Thoracic aorta (tissue), 2 donors: ENCODE measurements around the gene TJP1. TPM values are rescaled to one million over a fixed set of nuclear protein-coding genes. Genes with fewer than 3 reads are reported as not detected.
"Not testable (repeated sequence)": the region's sequence is repeated elsewhere in the genome, so short reads cannot be mapped to it uniquely, and the experiment has no call there.

Experiments
- ATAC-seq: fragments of 150-250 bp; one replicate; pipeline ENCODE4 v1.8.0; 2017; ENCODE audit warnings: low read depth; ENCODE audit not compliant: insufficient number of reproducible peaks, low FRiP score
- DNase-seq: peaks from one replicate; pipeline ENCODE4 v3.0.0-alpha.2; 2020; ENCODE audit warnings: low spot score
- H3K27ac ChIP-seq, 2 donors: fragments of 200-600 bp; sonication (generic); 1 replicate in 1 of 2; 2 replicates in 1 of 2; pipeline ENCODE4 v1.5.1; 2016; ENCODE audit warnings: mild to moderate bottlenecking in 2 of 2, moderate library complexity in 2 of 2
- H3K27me3 ChIP-seq: fragments of 200-600 bp; sonication (generic); replicated peaks from 2 replicates; pipeline ENCODE4 v1.6.0; 2016; ENCODE audit warnings: mild to moderate bottlenecking; ENCODE audit not compliant: insufficient read depth
- H3K36me3 ChIP-seq: fragments of 200-600 bp; sonication (generic); one replicate; pipeline ENCODE4 v1.5.1; 2016
- H3K4me1 ChIP-seq, 2 donors: fragments of 200-600 bp; sonication (generic); 1 replicate in 1 of 2; 2 replicates in 1 of 2; pipeline versions ENCODE4 v1.5.1 to v1.6.0; 2016; ENCODE audit warnings: low read depth in 2 of 2, mild to moderate bottlenecking in 1 of 2; ENCODE audit not compliant: control insufficient read depth in 1 of 2
- H3K4me3 ChIP-seq: fragments of 200-600 bp; sonication (generic); 2 replicates; pipeline ENCODE4 v1.5.1; 2016; ENCODE audit warnings: mild to moderate bottlenecking
- H3K9me3 ChIP-seq: fragments of 200-600 bp; sonication (generic); 2 replicates; pipeline ENCODE4 v1.5.1; 2016
- total RNA-seq, 2 donors: library from RNA; depleted of rRNA; stranded (reverse); fragments of >200 nt; gene quantifications; one replicate each; pipeline versions ENCODE4 v1.1.0 to v1.2.3, GENCODE V29; 2016
- TF ChIP-seq, protein P1 (sequence below): fragments of 200-600 bp; sonication (generic); IDR thresholded peaks from one replicate; pipeline ENCODE4 v1.5.1; 2019; ENCODE audit warnings: antibody characterized with exemption

Gene TJP1
- total RNA-seq, 2 donors from 2014 or later: 78.4 to 146 TPM

DNA sequence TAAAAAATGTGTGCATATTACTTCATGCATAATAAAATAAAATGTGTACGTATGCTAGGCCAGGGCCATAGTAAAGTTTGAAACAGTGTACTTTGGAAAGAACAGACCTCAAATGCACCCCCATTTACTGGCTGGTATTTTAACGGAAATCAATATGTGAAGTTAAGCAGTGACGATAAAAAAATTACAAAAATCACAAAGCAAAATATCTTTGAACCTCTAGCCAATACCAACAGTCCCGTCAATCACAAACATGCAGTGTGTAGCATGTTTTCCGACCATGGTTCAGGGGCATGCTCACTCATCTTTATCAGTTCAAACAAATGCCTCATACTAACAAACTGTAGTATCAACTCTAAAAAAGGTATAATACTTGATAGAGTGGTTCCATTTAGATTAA is 121.1 kb downstream of the TJP1 start:
- Histone ChIP-seq H3K27ac (no peak overlapping the region), H3K36me3 (peaks cover 26% of the 10 kb centered on the region), H3K4me1 (no peaks in the 10 kb centered on the region), H3K27me3 (no peaks in the 10 kb centered on the region), H3K9me3 (no peaks in the 10 kb centered on the region), H3K4me3 (no peak overlapping the region)
- DNase-seq: no peak
- TF ChIP-seq, protein P1, sequence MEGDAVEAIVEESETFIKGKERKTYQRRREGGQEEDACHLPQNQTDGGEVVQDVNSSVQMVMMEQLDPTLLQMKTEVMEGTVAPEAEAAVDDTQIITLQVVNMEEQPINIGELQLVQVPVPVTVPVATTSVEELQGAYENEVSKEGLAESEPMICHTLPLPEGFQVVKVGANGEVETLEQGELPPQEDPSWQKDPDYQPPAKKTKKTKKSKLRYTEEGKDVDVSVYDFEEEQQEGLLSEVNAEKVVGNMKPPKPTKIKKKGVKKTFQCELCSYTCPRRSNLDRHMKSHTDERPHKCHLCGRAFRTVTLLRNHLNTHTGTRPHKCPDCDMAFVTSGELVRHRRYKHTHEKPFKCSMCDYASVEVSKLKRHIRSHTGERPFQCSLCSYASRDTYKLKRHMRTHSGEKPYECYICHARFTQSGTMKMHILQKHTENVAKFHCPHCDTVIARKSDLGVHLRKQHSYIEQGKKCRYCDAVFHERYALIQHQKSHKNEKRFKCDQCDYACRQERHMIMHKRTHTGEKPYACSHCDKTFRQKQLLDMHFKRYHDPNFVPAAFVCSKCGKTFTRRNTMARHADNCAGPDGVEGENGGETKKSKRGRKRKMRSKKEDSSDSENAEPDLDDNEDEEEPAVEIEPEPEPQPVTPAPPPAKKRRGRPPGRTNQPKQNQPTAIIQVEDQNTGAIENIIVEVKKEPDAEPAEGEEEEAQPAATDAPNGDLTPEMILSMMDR: no peak
- no peak for ATAC-seq

DNA sequence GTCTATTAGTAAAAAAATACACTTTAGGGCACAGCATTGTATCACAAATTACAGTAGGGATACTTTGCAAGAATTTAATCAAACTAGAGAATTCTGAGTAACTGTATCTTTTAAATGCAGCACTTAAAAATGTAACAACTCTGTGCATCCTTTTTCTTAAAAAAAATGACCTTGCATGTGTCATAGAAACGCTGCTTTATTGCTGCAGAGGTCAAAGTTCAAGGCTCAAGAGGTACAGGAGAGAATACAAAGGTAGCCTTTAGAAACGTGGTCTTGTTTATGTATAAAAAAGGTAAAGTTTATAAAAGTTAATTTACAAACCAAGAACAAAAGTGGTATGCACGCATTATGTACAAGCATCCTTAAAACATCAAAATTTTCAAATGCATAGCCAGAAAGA is 122.0 kb downstream of the TJP1 start:
- Histone ChIP-seq H3K4me1 (no peaks in the 10 kb centered on the region), H3K36me3 (peaks cover 21% of the 10 kb centered on the region), H3K27ac (no peak overlapping the region), H3K4me3 (no peak overlapping the region), H3K9me3 (no peaks in the 10 kb centered on the region), H3K27me3 (no peaks in the 10 kb centered on the region)
- DNase-seq: no peak
- ATAC-seq: no peak
- TF ChIP-seq, protein P1: no peak

DNA sequence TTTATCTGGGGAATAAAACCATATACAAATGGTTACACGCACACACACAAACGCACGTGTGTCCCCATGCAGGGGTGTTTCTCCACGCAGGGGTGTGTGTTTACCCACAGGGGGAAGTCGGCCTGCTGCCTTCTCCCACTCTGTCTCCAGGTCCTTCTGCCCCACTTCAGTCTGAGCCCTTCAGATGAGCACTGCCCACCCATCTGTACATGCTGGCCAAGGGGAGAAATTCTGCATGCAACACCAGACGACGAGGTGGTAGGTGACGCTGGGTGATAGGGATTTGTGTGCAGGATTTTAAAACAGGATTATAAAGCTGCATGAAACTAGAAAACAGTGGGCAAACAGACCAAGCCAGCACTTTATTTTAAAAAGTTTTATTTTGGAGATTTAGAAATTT is 122.5 kb downstream of the TJP1 start:
- H3K36me3 ChIP-seq: peaks cover 16% of the 10 kb centered on the region

DNA sequence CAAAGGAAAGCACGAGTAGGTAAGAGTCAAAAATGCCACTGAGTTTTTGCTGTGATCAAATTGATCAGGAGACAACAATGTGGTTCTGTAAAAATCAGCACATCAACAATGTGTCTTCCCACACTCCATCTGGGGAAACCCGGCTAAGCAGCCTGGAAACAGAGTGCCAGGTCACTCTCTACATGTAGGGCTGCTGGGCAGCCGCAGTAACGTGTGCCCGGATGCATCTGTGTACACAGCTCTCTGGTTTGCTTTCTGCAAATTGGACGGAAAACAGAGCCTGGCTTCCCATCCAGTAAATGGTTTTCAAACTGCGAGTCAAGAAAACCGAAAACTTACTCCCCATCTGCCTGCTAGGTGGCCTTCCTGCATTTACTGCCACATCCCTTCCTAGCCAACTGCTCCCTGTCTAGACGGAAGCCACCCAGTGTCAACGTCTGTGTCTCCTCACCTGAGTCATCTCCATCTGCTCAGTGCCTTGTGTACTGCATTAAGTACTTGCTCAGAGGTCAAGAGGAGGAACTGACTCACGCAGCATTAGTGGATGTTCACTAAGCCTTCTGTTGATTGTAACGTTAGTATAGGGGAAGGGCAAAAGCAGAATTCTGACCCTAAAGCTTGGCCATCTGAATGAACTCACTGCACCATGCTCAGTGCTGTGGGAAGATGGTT is 124.1 kb downstream of the TJP1 start:
- no peaks in the 10 kb centered on the region for H3K27me3 ChIP-seq
- H3K27ac ChIP-seq: no peak overlapping the region
- no peaks in the 10 kb centered on the region for H3K9me3 ChIP-seq
- DNase-seq (no peak), ATAC-seq (no peak)
- peaks cover 8% of the 10 kb centered on the region for H3K36me3 ChIP-seq
- no peak overlapping the region for H3K4me3 ChIP-seq
- no peaks in the 10 kb centered on the region for H3K4me1 ChIP-seq
- TF ChIP-seq, protein P1: no peak

More for the DNA sequence above, 122.5 kb downstream of the TJP1 start:
- Histone ChIP-seq H3K27me3 (no peaks in the 10 kb centered on the region), H3K9me3 (no peaks in the 10 kb centered on the region), H3K4me3 (no peak overlapping the region), H3K4me1 (no peaks in the 10 kb centered on the region), H3K27ac (no peak overlapping the region)
- TF ChIP-seq, protein P1: no peak
- no peak for DNase-seq
- no peak for ATAC-seq

DNA sequence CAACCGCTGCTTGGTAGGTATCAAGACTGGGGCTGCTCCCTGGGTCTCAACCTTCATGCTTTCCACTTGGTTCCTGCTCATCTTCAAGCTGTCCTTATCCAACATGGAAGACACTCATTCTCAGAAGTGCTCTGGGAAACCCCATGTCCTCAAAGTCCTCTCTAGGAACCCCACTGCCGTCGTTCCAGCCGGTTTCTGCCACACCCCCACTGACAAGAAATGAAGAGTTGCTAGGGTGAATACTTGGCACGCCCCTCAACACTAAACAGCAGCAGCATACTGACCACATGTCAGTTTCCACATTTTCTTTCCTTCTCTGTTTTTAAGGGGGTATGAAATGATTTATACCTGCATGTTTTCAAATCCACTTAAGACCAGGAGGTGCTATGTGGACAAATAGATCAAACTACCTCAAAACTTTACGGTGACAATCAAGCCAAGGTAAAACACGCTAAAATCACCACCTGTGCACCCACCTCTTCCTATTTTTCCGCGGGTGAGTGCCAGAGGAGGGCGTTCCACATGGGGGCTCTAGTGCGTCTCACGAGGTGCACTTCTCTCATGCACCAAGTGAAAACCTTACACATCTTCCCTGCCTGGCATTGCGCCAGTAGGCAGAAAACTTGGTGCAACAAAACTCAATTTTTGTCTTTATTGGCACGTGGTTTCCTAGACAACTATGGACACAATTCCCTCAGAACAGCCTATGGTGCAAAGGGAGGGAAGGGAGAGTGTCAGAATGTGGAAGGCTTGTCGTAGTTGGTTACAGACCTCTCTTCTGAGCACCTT is 125.1 kb downstream of the TJP1 start:
- Histone ChIP-seq H3K4me3 (no peak overlapping the region), H3K36me3 (peaks cover 8% of the 10 kb centered on the region), H3K9me3 (no peaks in the 10 kb centered on the region), H3K4me1 (no peaks in the 10 kb centered on the region), H3K27me3 (no peaks in the 10 kb centered on the region), H3K27ac (no peak overlapping the region)
- ATAC-seq: no peak
- TF ChIP-seq, protein P1: no peak
- DNase-seq: no peak

DNA sequence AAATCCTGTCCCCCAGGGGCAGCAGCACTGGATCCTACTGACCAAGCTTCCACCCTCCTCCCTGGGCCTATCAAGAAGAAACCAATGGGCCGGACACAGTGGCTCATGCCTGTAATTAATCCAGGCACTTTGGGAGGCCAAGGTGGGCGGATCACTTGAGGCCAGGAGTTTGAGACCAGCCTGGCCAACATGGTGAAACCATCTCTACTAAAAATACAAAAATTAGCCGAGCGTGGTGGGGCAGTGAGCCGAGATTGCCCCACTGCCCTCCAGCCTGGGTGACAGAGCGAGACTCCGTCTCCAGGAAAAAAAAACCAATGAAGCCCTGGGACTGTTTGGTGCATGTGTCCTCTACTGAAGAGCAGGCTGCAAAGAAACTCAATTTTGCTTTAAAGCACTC is 125.8 kb downstream of the TJP1 start:
- not testable (repeated sequence) for H3K27me3 ChIP-seq, ATAC-seq, H3K4me3 ChIP-seq, H3K4me1 ChIP-seq, H3K36me3 ChIP-seq, H3K9me3 ChIP-seq, H3K27ac ChIP-seq, DNase-seq
